ENCODE results near the gene LTBP4. TPM values are rescaled to one million over a fixed set of nuclear protein-coding genes. Genes with fewer than 3 reads are reported as not detected.

Gene LTBP4
- total RNA-seq, 1 experiment from 2014 or later: 9.6 TPM

GRCh38 chr19:40668991-40669614, 67.9 kb downstream of the LTBP4 start:
- 0 out of 2 replicates have a peak, but pooled peaks cover 3% of the 10 kb centered on the region for H4K20me1 ChIP-seq (ENCODE audit: insufficient read depth, low read depth, low read length)
- H2AFZ ChIP-seq (ENCODE audit: low read length): no peak overlapping the region
- H3K4me1 ChIP-seq (ENCODE audit: low read length): no peaks in the 10 kb centered on the region
- H3K27ac ChIP-seq (ENCODE audit: low read length): no peak overlapping the region
- no peaks in the 10 kb centered on the region for H3K27me3 ChIP-seq (ENCODE audit: low read length)
- no peak overlapping the region for H3K4me2 ChIP-seq (ENCODE audit: low read depth, low read length, poor library complexity, severe bottlenecking)
- H3K9ac ChIP-seq (ENCODE audit: low read length): no peak overlapping the region
- H3K4me3 ChIP-seq (ENCODE audit: low read length): no peak overlapping the region
- H3K9me2 ChIP-seq (replicated peaks; ENCODE audit: insufficient read depth, low read length): no peaks in the 10 kb centered on the region
- no peaks in the 10 kb centered on the region for H3K9me3 ChIP-seq (ENCODE audit: low read length)
- DNase-seq: no peak
- peaks cover 54% of the 10 kb centered on the region for H3K36me3 ChIP-seq (ENCODE audit: insufficient read depth, low read length)
- H3K79me2 ChIP-seq (ENCODE audit: low read length): no peaks in the 10 kb centered on the region

GRCh38 chr19:40671404-40671803, 70.2 kb downstream of the LTBP4 start:
- peaks cover 64% of the 10 kb centered on the region for H3K36me3 ChIP-seq (ENCODE audit: insufficient read depth, low read length)
- H3K4me2 ChIP-seq (ENCODE audit: low read depth, low read length, poor library complexity, severe bottlenecking): no peak overlapping the region
- no peak overlapping the region for H2AFZ ChIP-seq (ENCODE audit: low read length)
- H3K9me3 ChIP-seq (ENCODE audit: low read length): no peaks in the 10 kb centered on the region
- H3K27ac ChIP-seq (ENCODE audit: low read length): no peak overlapping the region
- no peak overlapping the region for H3K4me3 ChIP-seq (ENCODE audit: low read length)
- no peaks in the 10 kb centered on the region for H3K79me2 ChIP-seq (ENCODE audit: low read length)
- no peaks in the 10 kb centered on the region for H3K9me2 ChIP-seq (replicated peaks; ENCODE audit: insufficient read depth, low read length)
- H4K20me1 ChIP-seq (ENCODE audit: insufficient read depth, low read depth, low read length): 0 out of 2 replicates have a peak, but pooled peaks cover 4% of the 10 kb centered on the region
- DNase-seq: no peak
- no peak overlapping the region for H3K9ac ChIP-seq (ENCODE audit: low read length)
- no peaks in the 10 kb centered on the region for H3K4me1 ChIP-seq (ENCODE audit: low read length)
- H3K27me3 ChIP-seq (ENCODE audit: low read length): no peaks in the 10 kb centered on the region

- Histone ChIP-seq H3K9ac (ENCODE audit: low read length) (no peak overlapping the region), H3K79me2 (ENCODE audit: low read length) (no peaks in the 10 kb centered on the region), H4K20me1 (ENCODE audit: insufficient read depth, low read depth, low read length) (0 out of 2 replicates have a peak, but pooled peaks cover 4% of the 10 kb centered on the region), H3K36me3 (ENCODE audit: insufficient read depth, low read length) (peaks cover 67% of the 10 kb centered on the region), H3K4me3 (ENCODE audit: low read length) (no peak overlapping the region), H2AFZ (ENCODE audit: low read length) (no peak overlapping the region), H3K4me1 (ENCODE audit: low read length) (no peaks in the 10 kb centered on the region), H3K4me2 (ENCODE audit: low read depth, low read length, poor library complexity, severe bottlenecking) (no peak overlapping the region), H3K27me3 (ENCODE audit: low read length) (no peaks in the 10 kb centered on the region), H3K9me2 (replicated peaks; ENCODE audit: insufficient read depth, low read length) (no peaks in the 10 kb centered on the region), H3K9me3 (ENCODE audit: low read length) (no peaks in the 10 kb centered on the region), H3K27ac (ENCODE audit: low read length) (no peak overlapping the region)
- DNase-seq: no peak
These were observed 70.9 kb downstream of the LTBP4 start for GRCh38 chr19:40672038-40672437.

GRCh38 chr19:40672573-40673299, 71.6 kb downstream of the LTBP4 start:
- Histone ChIP-seq H3K27me3 (ENCODE audit: low read length) (no peaks in the 10 kb centered on the region), H4K20me1 (ENCODE audit: insufficient read depth, low read depth, low read length) (0 out of 2 replicates have a peak, but pooled peaks cover 4% of the 10 kb centered on the region), H2AFZ (ENCODE audit: low read length) (no peak overlapping the region), H3K36me3 (ENCODE audit: insufficient read depth, low read length) (peaks cover 73% of the 10 kb centered on the region), H3K9ac (ENCODE audit: low read length) (no peak overlapping the region), H3K27ac (ENCODE audit: low read length) (no peak overlapping the region), H3K4me1 (ENCODE audit: low read length) (no peaks in the 10 kb centered on the region), H3K4me3 (ENCODE audit: low read length) (no peak overlapping the region), H3K9me2 (replicated peaks; ENCODE audit: insufficient read depth, low read length) (no peaks in the 10 kb centered on the region), H3K79me2 (ENCODE audit: low read length) (no peaks in the 10 kb centered on the region), H3K9me3 (ENCODE audit: low read length) (no peaks in the 10 kb centered on the region), H3K4me2 (ENCODE audit: low read depth, low read length, poor library complexity, severe bottlenecking) (no peak overlapping the region)
- DNase-seq: no peak

GRCh38 chr19:40673397-40673796, 72.2 kb downstream of the LTBP4 start:
- no peaks in the 10 kb centered on the region for H3K79me2 ChIP-seq (ENCODE audit: low read length)
- no peak overlapping the region for H2AFZ ChIP-seq (ENCODE audit: low read length)
- no peaks in the 10 kb centered on the region for H3K27me3 ChIP-seq (ENCODE audit: low read length)
- no peaks in the 10 kb centered on the region for H3K9me2 ChIP-seq (replicated peaks; ENCODE audit: insufficient read depth, low read length)
- H3K9ac ChIP-seq (ENCODE audit: low read length): no peak overlapping the region
- H3K27ac ChIP-seq (ENCODE audit: low read length): no peak overlapping the region
- H3K36me3 ChIP-seq (ENCODE audit: insufficient read depth, low read length): peaks cover 75% of the 10 kb centered on the region
- no peak overlapping the region for H3K4me2 ChIP-seq (ENCODE audit: low read depth, low read length, poor library complexity, severe bottlenecking)
- no peaks in the 10 kb centered on the region for H3K9me3 ChIP-seq (ENCODE audit: low read length)
- peaks cover 2% of the 10 kb centered on the region for H3K4me1 ChIP-seq (ENCODE audit: low read length)
- H3K4me3 ChIP-seq (ENCODE audit: low read length): no peak overlapping the region
- DNase-seq: no peak
- 0 out of 2 replicates have a peak, but pooled peaks cover 4% of the 10 kb centered on the region for H4K20me1 ChIP-seq (ENCODE audit: insufficient read depth, low read depth, low read length)

GRCh38 chr19:40674291-40674690, 73.1 kb downstream of the LTBP4 start:
- H3K4me2 ChIP-seq (ENCODE audit: low read depth, low read length, poor library complexity, severe bottlenecking): no peak overlapping the region
- no peak overlapping the region for H3K9ac ChIP-seq (ENCODE audit: low read length)
- H2AFZ ChIP-seq (ENCODE audit: low read length): no peak overlapping the region
- peaks cover 11% of the 10 kb centered on the region for H3K4me1 ChIP-seq (ENCODE audit: low read length)
- no peaks in the 10 kb centered on the region for H3K27me3 ChIP-seq (ENCODE audit: low read length)
- H3K9me2 ChIP-seq (replicated peaks; ENCODE audit: insufficient read depth, low read length): no peaks in the 10 kb centered on the region
- H3K27ac ChIP-seq (ENCODE audit: low read length): no peak overlapping the region
- no peak overlapping the region for H3K4me3 ChIP-seq (ENCODE audit: low read length)
- H3K9me3 ChIP-seq (ENCODE audit: low read length): no peaks in the 10 kb centered on the region
- H3K36me3 ChIP-seq (ENCODE audit: insufficient read depth, low read length): peaks cover 73% of the 10 kb centered on the region
- no peaks in the 10 kb centered on the region for H3K79me2 ChIP-seq (ENCODE audit: low read length)
- no peak for DNase-seq
- 0 out of 2 replicates have a peak, but pooled peaks cover 4% of the 10 kb centered on the region for H4K20me1 ChIP-seq (ENCODE audit: insufficient read depth, low read depth, low read length)

GRCh38 chr19:40677156-40677555, 76.0 kb downstream of the LTBP4 start:
- Histone ChIP-seq H3K9me3 (ENCODE audit: low read length) (no peaks in the 10 kb centered on the region), H3K27ac (ENCODE audit: low read length) (no peak overlapping the region), H3K9me2 (replicated peaks; ENCODE audit: insufficient read depth, low read length) (no peaks in the 10 kb centered on the region), H3K27me3 (ENCODE audit: low read length) (no peaks in the 10 kb centered on the region), H3K4me2 (ENCODE audit: low read depth, low read length, poor library complexity, severe bottlenecking) (no peak overlapping the region), H3K4me3 (ENCODE audit: low read length) (no peak overlapping the region), H2AFZ (ENCODE audit: low read length) (no peak overlapping the region), H3K9ac (ENCODE audit: low read length) (no peak overlapping the region), H3K36me3 (ENCODE audit: insufficient read depth, low read length) (peaks cover 70% of the 10 kb centered on the region), H4K20me1 (ENCODE audit: insufficient read depth, low read depth, low read length) (0 out of 2 replicates have a peak, but pooled peaks cover 4% of the 10 kb centered on the region), H3K4me1 (ENCODE audit: low read length) (peaks cover 21% of the 10 kb centered on the region), H3K79me2 (ENCODE audit: low read length) (peaks cover 2% of the 10 kb centered on the region; the same call in 1 of the 2 replicates)
- DNase-seq: no peak
